MM.1S (cell line): Measurements from ENCODE around the gene TNIK.
A peak's percentile ranks its signal among the peaks of the same experiment; 100 is the strongest.

Experiments used
- DNase-seq: peaks from one replicate; pipeline ENCODE4 v3.0.0-alpha.2; 2015
- H2AFZ ChIP-seq: fragments of 300-600 bp; sonication (generic); 2 replicates; pipeline ENCODE4 v1.6.0; 2016; ENCODE audit warnings: antibody characterized with exemption, low read length
- H3F3A ChIP-seq: fragments of 300-600 bp; sonication (generic); 2 replicates; pipeline ENCODE4 v1.6.1; 2016; ENCODE audit warnings: mild to moderate bottlenecking, antibody characterized with exemption, low read length, moderate library complexity, mixed read lengths; ENCODE audit not compliant: insufficient read depth
- H3K27ac ChIP-seq: fragments of 300-600 bp; sonication (generic); 2 replicates; pipeline ENCODE4 v1.5.1; 2016; ENCODE audit warnings: mild to moderate bottlenecking, low read length
- H3K27me3 ChIP-seq: fragments of 300-600 bp; sonication (generic); replicated peaks from 2 replicates; pipeline ENCODE4 v1.6.0; 2016; ENCODE audit warnings: low read length; ENCODE audit not compliant: insufficient read depth
- H3K36me3 ChIP-seq: fragments of 300-600 bp; sonication (generic); replicated peaks from 2 replicates; pipeline ENCODE4 v1.6.1; 2016; ENCODE audit warnings: mild to moderate bottlenecking, low read length, mixed read lengths; ENCODE audit not compliant: insufficient read depth
- H3K4me1 ChIP-seq: fragments of 300-600 bp; sonication (generic); 2 replicates; pipeline ENCODE4 v1.6.1; 2016; ENCODE audit warnings: low read length, mixed read lengths
- H3K4me2 ChIP-seq: fragments of 300-600 bp; sonication (generic); 2 replicates; pipeline ENCODE4 v1.6.0; 2016; ENCODE audit warnings: low read depth, low read length
- H3K4me3 ChIP-seq: fragments of 300-600 bp; sonication (generic); 2 replicates; pipeline ENCODE4 v1.5.1; 2016; ENCODE audit warnings: low read length, mixed read lengths
- H3K79me2 ChIP-seq: fragments of 300-600 bp; sonication (generic); 2 replicates; pipeline ENCODE4 v1.6.1; 2016; ENCODE audit warnings: mixed run types, low read length, mixed read lengths
- H3K9ac ChIP-seq: fragments of 300-600 bp; sonication (generic); 2 replicates; pipeline ENCODE4 v1.6.1; 2016; ENCODE audit warnings: low read length, mixed read lengths
- H3K9me2 ChIP-seq: fragments of 300-600 bp; sonication (generic); replicated peaks from 2 replicates; pipeline ENCODE4 v1.6.1; 2016; ENCODE audit warnings: mild to moderate bottlenecking, low read length, mixed read lengths; ENCODE audit not compliant: insufficient read depth
- H3K9me3 ChIP-seq: fragments of 300-600 bp; sonication (generic); replicated peaks from 2 replicates; pipeline ENCODE4 v1.6.1; 2016; ENCODE audit warnings: mild to moderate bottlenecking, low read length, mixed read lengths; ENCODE audit not compliant: insufficient read depth
- H4K20me1 ChIP-seq: fragments of 300-600 bp; sonication (generic); 2 replicates; pipeline ENCODE4 v1.6.1; 2016; ENCODE audit warnings: mild to moderate bottlenecking, low read length, moderate library complexity, mixed read lengths; ENCODE audit not compliant: insufficient read depth
- EZH2 ChIP-seq: fragments of 300-600 bp; sonication (generic); optimal IDR thresholded peaks from 2 replicates; pipeline ENCODE3; 2017; ENCODE audit warnings: low read depth, mild to moderate bottlenecking, antibody characterized with exemption, low read length, mixed read lengths
- EZH2phosphoT487 ChIP-seq: fragments of 300-600 bp; sonication (generic); IDR thresholded peaks from 2 replicates; pipeline ENCODE4 v1.6.1; 2018; ENCODE audit warnings: antibody characterized with exemption, low read length
- TF ChIP-seq, protein P1 (sequence below): fragments of 300-600 bp; sonication (generic); IDR thresholded peaks from 2 replicates; pipeline ENCODE4 v1.5.1; 2016; ENCODE audit warnings: antibody characterized with exemption, low read length, mixed read lengths

The TNIK gene

DNA sequence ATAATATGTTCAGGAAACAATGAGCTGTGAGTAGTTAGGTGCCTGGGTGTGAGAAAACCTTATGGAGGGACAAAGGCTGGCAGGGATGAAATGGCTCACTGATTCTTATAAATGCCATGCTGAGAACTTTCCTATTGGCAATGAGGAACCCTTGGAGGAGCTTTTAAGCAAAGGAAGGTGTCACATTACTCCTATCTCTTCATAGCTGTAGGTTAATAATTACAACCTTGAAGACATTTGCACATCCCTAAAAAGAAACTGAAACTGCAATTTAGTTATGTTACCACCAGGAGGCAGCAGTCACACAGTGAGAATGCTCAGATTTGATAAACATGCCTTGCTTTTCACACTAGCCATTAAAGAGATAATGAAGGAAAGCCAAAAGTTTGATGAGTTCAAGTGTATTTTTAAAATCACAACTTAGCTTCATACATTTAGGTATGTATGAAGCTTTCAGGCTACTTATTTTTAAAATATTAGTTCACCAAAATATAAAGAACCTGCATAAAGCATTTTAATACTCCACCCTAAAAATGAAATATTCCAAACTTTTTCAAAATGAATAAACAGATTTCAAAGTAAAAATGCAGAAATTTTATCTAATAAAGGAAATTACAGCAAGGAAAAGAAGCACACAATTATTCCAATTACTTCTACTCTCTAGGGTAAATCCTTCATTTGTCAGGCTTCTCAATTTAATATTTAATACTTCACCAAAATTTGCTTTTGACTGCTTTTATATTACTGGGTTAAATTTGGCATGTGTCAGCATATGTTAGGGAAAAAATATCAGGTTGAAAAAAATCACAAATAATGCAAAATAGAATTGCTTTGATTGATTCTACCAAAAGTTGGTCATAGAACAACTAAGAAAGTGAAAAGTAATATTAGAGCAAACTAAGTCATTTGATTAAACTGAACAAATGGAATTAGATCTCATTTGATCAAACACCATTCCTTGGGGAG lies 296.8 kb downstream of the TNIK start:
- DNase-seq: peak; percentile 79
- H3K4me1 ChIP-seq: 0 out of 2 replicates have a peak, but pooled peaks cover 5% of the 10 kb centered on the region
- no peak overlapping the region for H3K27ac ChIP-seq

DNA sequence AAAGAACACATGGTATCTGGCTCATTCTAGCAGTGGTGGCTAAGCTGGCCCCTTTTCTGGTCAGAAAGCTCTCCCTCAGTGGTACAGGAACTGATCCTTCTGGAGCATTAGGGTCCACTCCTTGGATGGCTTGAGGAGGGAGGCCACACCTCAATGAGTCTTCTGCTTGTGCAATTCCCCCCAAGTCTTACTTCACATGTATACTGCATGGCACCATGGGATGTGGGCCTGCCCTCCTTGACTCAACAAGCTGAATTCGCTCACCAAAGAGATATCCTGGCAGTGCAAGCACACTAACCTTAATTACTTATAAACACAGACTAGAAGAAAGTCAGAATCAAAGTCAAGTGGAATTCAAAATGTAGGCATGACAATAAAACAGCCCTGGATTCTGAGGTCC lies 299.9 kb downstream of the TNIK start:
- Histone ChIP-seq H3K9me3 (no peaks in the 10 kb centered on the region), H3K4me3 (no peak overlapping the region), H3K9ac (no peak overlapping the region), H3K4me1 (0 out of 2 replicates have a peak, but pooled peaks cover 5% of the 10 kb centered on the region), H3K27me3 (no peaks in the 10 kb centered on the region), H3K79me2 (no peaks in the 10 kb centered on the region), H3F3A (no peaks in the 10 kb centered on the region), H3K4me2 (no peak overlapping the region), H4K20me1 (no peaks in the 10 kb centered on the region), H3K9me2 (no peaks in the 10 kb centered on the region), H3K36me3 (no peaks in the 10 kb centered on the region), H2AFZ (no peak overlapping the region), H3K27ac (no peak overlapping the region)
- no peak for DNase-seq
- TF ChIP-seq EZH2phosphoT487 (no peak), EZH2 (no peak)
- TF ChIP-seq, protein P1, sequence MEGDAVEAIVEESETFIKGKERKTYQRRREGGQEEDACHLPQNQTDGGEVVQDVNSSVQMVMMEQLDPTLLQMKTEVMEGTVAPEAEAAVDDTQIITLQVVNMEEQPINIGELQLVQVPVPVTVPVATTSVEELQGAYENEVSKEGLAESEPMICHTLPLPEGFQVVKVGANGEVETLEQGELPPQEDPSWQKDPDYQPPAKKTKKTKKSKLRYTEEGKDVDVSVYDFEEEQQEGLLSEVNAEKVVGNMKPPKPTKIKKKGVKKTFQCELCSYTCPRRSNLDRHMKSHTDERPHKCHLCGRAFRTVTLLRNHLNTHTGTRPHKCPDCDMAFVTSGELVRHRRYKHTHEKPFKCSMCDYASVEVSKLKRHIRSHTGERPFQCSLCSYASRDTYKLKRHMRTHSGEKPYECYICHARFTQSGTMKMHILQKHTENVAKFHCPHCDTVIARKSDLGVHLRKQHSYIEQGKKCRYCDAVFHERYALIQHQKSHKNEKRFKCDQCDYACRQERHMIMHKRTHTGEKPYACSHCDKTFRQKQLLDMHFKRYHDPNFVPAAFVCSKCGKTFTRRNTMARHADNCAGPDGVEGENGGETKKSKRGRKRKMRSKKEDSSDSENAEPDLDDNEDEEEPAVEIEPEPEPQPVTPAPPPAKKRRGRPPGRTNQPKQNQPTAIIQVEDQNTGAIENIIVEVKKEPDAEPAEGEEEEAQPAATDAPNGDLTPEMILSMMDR: no peak

More for the DNA sequence above, 296.8 kb downstream of the TNIK start:
- Histone ChIP-seq H3K9ac (no peak overlapping the region), H2AFZ (peak overlapping the region; percentile 64), H4K20me1 (no peaks in the 10 kb centered on the region), H3F3A (no peaks in the 10 kb centered on the region), H3K36me3 (no peaks in the 10 kb centered on the region), H3K9me2 (no peaks in the 10 kb centered on the region), H3K9me3 (no peaks in the 10 kb centered on the region), H3K4me2 (peak overlapping the region; percentile 20), H3K27me3 (no peaks in the 10 kb centered on the region), H3K79me2 (no peaks in the 10 kb centered on the region), H3K4me3 (no peak overlapping the region)
- no peak for TF ChIP-seq EZH2phosphoT487
- TF ChIP-seq, protein P1: peak; percentile 97

- H3K27me3 ChIP-seq: no peaks in the 10 kb centered on the region
- no peaks in the 10 kb centered on the region for H4K20me1 ChIP-seq
- DNase-seq: no peak
- H3K36me3 ChIP-seq: no peaks in the 10 kb centered on the region
- TF ChIP-seq EZH2: no peak
- TF ChIP-seq, protein P1: no peak
- H3K9ac ChIP-seq: no peak overlapping the region
- H3K4me2 ChIP-seq: no peak overlapping the region
- no peak overlapping the region for H3K27ac ChIP-seq
- no peaks in the 10 kb centered on the region for H3K9me3 ChIP-seq
- H3K4me3 ChIP-seq: no peak overlapping the region
- no peaks in the 10 kb centered on the region for H3K9me2 ChIP-seq
- H3K4me1 ChIP-seq: 0 out of 2 replicates have a peak, but pooled peaks cover 5% of the 10 kb centered on the region
- no peaks in the 10 kb centered on the region for H3F3A ChIP-seq
- H3K79me2 ChIP-seq: no peaks in the 10 kb centered on the region
- no peak overlapping the region for H2AFZ ChIP-seq
Measured at GRCh38 chr3:171159822-171160157, 300.4 kb downstream of the TNIK start.
